ENCODE results near the gene CEBPZOS.

CEBPZOS gene

DNA sequence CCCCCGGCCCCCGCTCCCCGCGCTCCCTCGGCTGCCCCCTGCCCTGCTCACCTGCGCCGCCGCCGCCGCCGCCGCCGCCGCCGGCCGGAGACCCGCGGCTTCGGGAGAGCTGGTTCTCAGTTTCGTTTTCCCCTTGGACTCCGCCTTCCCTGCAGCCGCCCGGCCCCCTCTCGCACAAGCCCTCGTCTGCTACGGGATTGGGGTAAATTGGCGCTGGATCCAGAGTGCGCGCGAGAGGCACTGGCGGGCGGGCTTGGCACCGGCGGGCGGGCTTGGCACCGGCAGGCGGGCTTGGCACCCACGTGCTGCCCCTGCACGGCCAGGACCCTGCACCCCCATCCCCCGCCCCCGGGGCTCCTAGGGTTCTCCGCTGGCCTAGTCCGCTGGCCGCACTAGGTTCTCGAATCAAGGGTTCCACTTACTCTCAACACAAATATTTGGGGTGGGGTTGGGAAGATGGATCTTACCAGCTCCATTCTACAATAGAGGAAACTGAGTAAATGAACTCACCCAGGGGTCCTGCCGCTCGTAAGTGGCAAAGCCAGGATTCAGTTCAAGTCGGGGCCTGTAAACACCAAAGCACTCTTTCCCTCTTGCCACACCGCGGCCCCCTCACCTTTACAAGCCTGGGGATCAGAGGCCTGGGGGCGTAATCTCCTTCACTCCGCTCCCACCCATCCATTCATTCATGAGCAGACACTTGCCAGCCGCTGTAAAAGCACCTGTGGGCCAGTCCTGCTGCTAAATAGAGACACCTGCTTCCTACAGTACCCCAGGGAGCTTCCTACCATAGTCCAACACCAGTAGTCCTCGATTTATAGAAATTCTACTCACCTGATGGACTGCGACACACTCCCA lies 39.2 kb upstream of the CEBPZOS start, which contains the start of gene EIF2AK2:
Gene EIF2AK2, minus strand, starts transcription at position 124 of the 858 bp plus-strand sequence. CDS start 9,174 bp downstream, outside the sequence.
- H3K9me3 ChIP-seq (ENCODE audit: control extremely low read depth in 1 of 5, control insufficient read depth in 4 of 5, insufficient read depth in 2 of 5, low read depth in 1 of 5, low read length in 4 of 5), result no peaks in the 10 kb centered on the region
- ChIA-PET CTCF (interaction anchor here (0.7 to 2.5 kb wide), 6 partner anchors 9 to 106 kb away, joined by 3 to 18 read pairs (median 4); no protein-coding TSS in a partner anchor), POLR2A (interaction anchor here (0.6 kb wide), 1 partner anchor 45 kb away, joined by 3 read pairs; no protein-coding TSS in a partner anchor)
- 13% methylated on average over 24 of the region's 55 CpGs for WGBS (ENCODE audit: insufficient coverage)
- peaks cover 3 to 12% (median 7%) of the 10 kb centered on the region in 4 experiments for H3K36me3 ChIP-seq (ENCODE audit: control insufficient read depth in 4 of 4, insufficient read depth in 4 of 4, low read length in 3 of 4)
- peak; percentile 87 to 94 (median 94) for DNase-seq
- peak within 1 kb of the TSS; percentile 86 to 88 for H3K27ac ChIP-seq (ENCODE audit: insufficient read depth in 1 of 2, low read depth in 1 of 2, low read length in 2 of 2, poor library complexity in 1 of 2, severe bottlenecking in 2 of 2)
- peak within 1 kb of the TSS; percentile 62 to 94 (median 84) for H3K4me3 ChIP-seq (ENCODE audit: control insufficient read depth in 1 of 7, extremely low read depth in 1 of 7, insufficient read depth in 4 of 7, low read depth in 2 of 7, low read length in 6 of 7)
- no peaks in the 10 kb centered on the region for H3K27me3 ChIP-seq (replicated peaks in 2 of 5; ENCODE audit: control insufficient read depth in 4 of 5, insufficient read depth in 5 of 5, low read length in 4 of 5)
- H3K4me1 ChIP-seq (ENCODE audit: control extremely low read depth in 1 of 4, control insufficient read depth in 4 of 4, insufficient read depth in 4 of 4, low read length in 3 of 4), result peaks cover 3 to 22% (median 20%) of the 10 kb centered on the region in 4 experiments

DNA sequence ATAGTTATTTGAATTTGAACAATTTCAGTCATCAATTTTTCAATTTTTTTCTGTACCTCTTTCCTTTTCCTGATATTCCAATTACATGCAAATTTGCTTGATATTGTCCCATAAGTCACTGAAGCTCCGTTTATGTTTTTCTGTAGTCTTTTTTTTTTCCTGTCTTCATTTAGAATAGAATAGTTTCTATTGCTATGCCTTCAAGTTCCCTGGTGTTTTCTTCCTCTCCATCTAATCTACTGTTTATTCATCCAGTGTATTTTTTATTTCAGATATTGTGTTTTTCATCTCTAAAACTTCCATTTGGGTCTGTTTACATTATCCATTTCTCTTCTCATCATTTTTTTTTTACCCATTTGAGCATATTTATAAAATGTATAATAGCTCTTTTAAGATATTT lies 31.5 kb upstream of the CEBPZOS start:
- ChIA-PET CTCF (interaction anchor here (1.1 kb wide), 1 partner anchor 16 kb away, joined by 4 read pairs; no protein-coding TSS in a partner anchor), POLR2A (no interaction called here)
- H3K4me1 ChIP-seq (ENCODE audit: control extremely low read depth in 1 of 4, control insufficient read depth in 4 of 4, insufficient read depth in 4 of 4, low read length in 3 of 4), result no peaks in the 10 kb centered on the region
- no peaks in the 10 kb centered on the region for H3K27me3 ChIP-seq (replicated peaks in 2 of 5; ENCODE audit: control insufficient read depth in 4 of 5, insufficient read depth in 5 of 5, low read length in 4 of 5)
- WGBS (ENCODE audit: insufficient coverage), result no CpG with 5 or more reads among the region's 1 CpG
- no peak overlapping the region for H3K27ac ChIP-seq (ENCODE audit: insufficient read depth in 1 of 2, low read depth in 1 of 2, low read length in 2 of 2, poor library complexity in 1 of 2, severe bottlenecking in 2 of 2)
- H3K9me3 ChIP-seq (ENCODE audit: control extremely low read depth in 1 of 5, control insufficient read depth in 4 of 5, insufficient read depth in 2 of 5, low read depth in 1 of 5, low read length in 4 of 5), result peaks cover 0 to 4% (median 2%) of the 10 kb centered on the region in 5 experiments
- no peaks in the 10 kb centered on the region for H3K36me3 ChIP-seq (ENCODE audit: control insufficient read depth in 4 of 4, insufficient read depth in 4 of 4, low read length in 3 of 4)
- DNase-seq, result no peak
- H3K4me3 ChIP-seq (ENCODE audit: control insufficient read depth in 1 of 7, extremely low read depth in 1 of 7, insufficient read depth in 4 of 7, low read depth in 2 of 7, low read length in 6 of 7), result no peak overlapping the region

DNA sequence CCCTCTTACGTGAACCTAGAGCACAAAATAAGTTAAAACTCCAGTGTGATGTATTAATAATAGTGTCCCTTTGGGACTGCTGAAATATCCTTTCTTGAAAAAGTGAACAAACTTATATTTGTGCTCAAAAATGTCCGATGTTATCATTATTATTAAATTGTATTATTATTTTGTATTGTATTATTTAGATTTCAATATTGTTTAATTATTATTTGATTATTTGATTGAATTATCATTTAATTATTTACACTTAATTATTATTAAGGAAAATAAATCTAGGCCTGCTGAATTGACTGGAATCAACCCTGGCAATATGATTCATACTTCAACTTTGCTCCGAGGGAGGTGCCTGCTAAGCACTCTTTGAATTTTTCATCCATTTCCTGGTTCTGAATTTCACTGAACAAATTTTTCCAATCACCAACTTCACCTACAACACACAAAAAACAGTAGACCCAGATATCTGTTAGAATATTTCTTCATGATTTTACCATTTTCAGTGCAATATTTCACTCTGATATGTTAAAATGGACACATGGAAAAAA lies 28.6 kb upstream of the CEBPZOS start:
- POLR2A ChIA-PET, result no interaction called here

DNA sequence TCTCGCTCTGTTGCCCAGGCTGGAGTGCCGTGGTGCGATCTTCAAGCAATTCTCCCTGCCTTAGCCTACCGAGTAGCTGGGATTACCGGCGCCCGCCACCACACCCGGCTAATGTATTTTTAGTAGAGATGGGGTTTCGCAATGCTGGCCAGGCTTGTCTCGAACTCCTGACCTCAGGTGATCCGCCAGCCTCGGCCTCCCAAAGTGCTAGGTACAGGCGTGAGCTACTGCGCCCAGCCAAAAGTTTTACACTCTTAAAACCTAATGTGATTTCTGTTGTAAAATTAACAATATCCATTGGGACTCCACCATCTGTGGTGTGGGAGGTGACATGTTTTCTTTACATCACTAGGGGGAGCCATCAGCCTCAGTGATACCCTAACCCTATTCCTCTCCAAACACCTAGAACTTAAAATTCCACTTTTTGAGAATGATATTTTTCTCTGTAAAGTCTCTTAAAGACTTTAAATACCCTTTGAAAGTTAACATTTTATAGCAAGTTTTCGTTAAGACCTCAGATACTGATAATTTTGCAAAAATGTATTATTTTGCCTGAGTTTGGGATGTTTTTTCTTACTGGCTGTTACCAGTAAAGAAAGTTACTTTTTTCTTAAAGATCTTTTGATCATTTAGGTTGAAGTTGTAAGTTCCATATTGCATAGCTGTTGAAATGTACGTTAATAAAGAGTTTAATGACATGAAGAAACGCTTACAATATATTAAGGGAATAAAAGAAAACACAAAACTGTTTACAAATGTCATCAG lies 27.9 kb upstream of the CEBPZOS start:
- WGBS (ENCODE audit: insufficient coverage), result 78% methylated on average over 5 of the region's 17 CpGs
- Histone ChIP-seq H3K27me3 (replicated peaks in 2 of 5; ENCODE audit: control insufficient read depth in 4 of 5, insufficient read depth in 5 of 5, low read length in 4 of 5) (no peaks in the 10 kb centered on the region), H3K9me3 (ENCODE audit: control extremely low read depth in 1 of 5, control insufficient read depth in 4 of 5, insufficient read depth in 2 of 5, low read depth in 1 of 5, low read length in 4 of 5) (peaks cover 0 to 4% (median 2%) of the 10 kb centered on the region in 5 experiments), H3K4me1 (ENCODE audit: control extremely low read depth in 1 of 4, control insufficient read depth in 4 of 4, insufficient read depth in 4 of 4, low read length in 3 of 4) (no peaks in the 10 kb centered on the region), H3K4me3 (ENCODE audit: control insufficient read depth in 1 of 7, extremely low read depth in 1 of 7, insufficient read depth in 4 of 7, low read depth in 2 of 7, low read length in 6 of 7) (no peak overlapping the region), H3K36me3 (ENCODE audit: control insufficient read depth in 4 of 4, insufficient read depth in 4 of 4, low read length in 3 of 4) (no peaks in the 10 kb centered on the region), H3K27ac (ENCODE audit: insufficient read depth in 1 of 2, low read depth in 1 of 2, low read length in 2 of 2, poor library complexity in 1 of 2, severe bottlenecking in 2 of 2) (no peak overlapping the region)
- peak in 2 of 3 donors; percentile 59 to 62 for DNase-seq
- CTCF ChIA-PET, result interaction anchor here (0.7 to 2.4 kb wide), 16 partner anchors 8 to 63 kb away, joined by 3 to 18 read pairs (median 4); partner anchors contain the start of genes CEBPZ, EIF2AK2 and NDUFAF7
- POLR2A ChIA-PET, result no interaction called here

More for the DNA sequence above, 28.6 kb upstream of the CEBPZOS start:
- no peaks in the 10 kb centered on the region for H3K27me3 ChIP-seq (replicated peaks in 2 of 5; ENCODE audit: control insufficient read depth in 4 of 5, insufficient read depth in 5 of 5, low read length in 4 of 5)
- H3K27ac ChIP-seq (ENCODE audit: insufficient read depth in 1 of 2, low read depth in 1 of 2, low read length in 2 of 2, poor library complexity in 1 of 2, severe bottlenecking in 2 of 2), result no peak overlapping the region
- no peaks in the 10 kb centered on the region for H3K36me3 ChIP-seq (ENCODE audit: control insufficient read depth in 4 of 4, insufficient read depth in 4 of 4, low read length in 3 of 4)
- H3K9me3 ChIP-seq (ENCODE audit: control extremely low read depth in 1 of 5, control insufficient read depth in 4 of 5, insufficient read depth in 2 of 5, low read depth in 1 of 5, low read length in 4 of 5), result peaks cover 0 to 4% (median 2%) of the 10 kb centered on the region in 5 experiments
- CTCF ChIA-PET, result interaction anchor here (0.8 to 2.4 kb wide), 8 partner anchors 10 to 33 kb away, joined by 3 to 18 read pairs (median 6); partner anchors contain the start of gene EIF2AK2
- DNase-seq, result no peak
- H3K4me3 ChIP-seq (ENCODE audit: control insufficient read depth in 1 of 7, extremely low read depth in 1 of 7, insufficient read depth in 4 of 7, low read depth in 2 of 7, low read length in 6 of 7), result no peak overlapping the region
- H3K4me1 ChIP-seq (ENCODE audit: control extremely low read depth in 1 of 4, control insufficient read depth in 4 of 4, insufficient read depth in 4 of 4, low read length in 3 of 4), result no peaks in the 10 kb centered on the region
- WGBS (ENCODE audit: insufficient coverage), result 100% methylated on average over 1 of the region's 3 CpGs

DNA sequence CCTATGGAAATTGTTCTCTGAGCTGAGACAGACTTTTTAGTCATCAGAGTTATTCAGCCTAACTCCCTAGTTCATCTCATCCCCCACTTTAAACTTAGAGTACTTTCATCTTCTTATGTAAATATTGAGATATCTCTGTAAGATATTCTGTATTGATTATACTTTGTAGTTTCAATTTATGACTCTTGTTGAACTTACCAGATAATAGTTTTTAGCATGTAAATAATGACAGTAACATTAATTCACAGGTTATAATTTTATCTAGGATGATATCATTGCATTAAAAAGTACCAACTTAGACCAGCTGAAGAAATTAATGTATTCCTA lies 24.7 kb upstream of the CEBPZOS start:
- Histone ChIP-seq H3K36me3 (ENCODE audit: control insufficient read depth in 4 of 4, insufficient read depth in 4 of 4, low read length in 3 of 4) (no peaks in the 10 kb centered on the region), H3K4me1 (ENCODE audit: control extremely low read depth in 1 of 4, control insufficient read depth in 4 of 4, insufficient read depth in 4 of 4, low read length in 3 of 4) (no peaks in the 10 kb centered on the region), H3K27ac (ENCODE audit: insufficient read depth in 1 of 2, low read depth in 1 of 2, low read length in 2 of 2, poor library complexity in 1 of 2, severe bottlenecking in 2 of 2) (no peak overlapping the region), H3K9me3 (ENCODE audit: control extremely low read depth in 1 of 5, control insufficient read depth in 4 of 5, insufficient read depth in 2 of 5, low read depth in 1 of 5, low read length in 4 of 5) (no peaks in the 10 kb centered on the region), H3K27me3 (replicated peaks in 2 of 5; ENCODE audit: control insufficient read depth in 4 of 5, insufficient read depth in 5 of 5, low read length in 4 of 5) (no peaks in the 10 kb centered on the region), H3K4me3 (ENCODE audit: control insufficient read depth in 1 of 7, extremely low read depth in 1 of 7, insufficient read depth in 4 of 7, low read depth in 2 of 7, low read length in 6 of 7) (no peak overlapping the region)
- ChIA-PET POLR2A (no interaction called here), CTCF (interaction anchor here (0.9 to 1.3 kb wide), 4 partner anchors 10 to 63 kb away, joined by 3 to 4 read pairs (median 3); no protein-coding TSS in a partner anchor)
- DNase-seq, result no peak

DNA sequence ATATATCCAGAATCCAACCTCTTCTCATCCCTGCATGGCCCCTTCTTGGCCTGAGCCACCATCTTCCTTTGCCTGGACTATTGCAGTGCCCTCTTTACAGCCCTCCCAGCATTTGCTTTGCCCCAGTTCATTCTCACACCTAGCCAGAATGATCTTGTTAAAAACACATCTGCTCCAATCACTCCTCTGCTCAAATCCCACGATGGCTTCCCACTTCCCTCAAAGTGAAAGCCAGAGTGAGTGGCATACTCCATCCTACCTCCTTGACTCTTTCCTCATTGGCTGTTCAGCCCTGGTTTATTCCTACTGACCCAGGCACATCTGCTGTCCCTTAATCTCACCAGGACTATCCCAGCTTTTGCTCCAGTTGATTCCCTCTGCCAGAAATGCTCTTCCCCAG lies 22.6 kb upstream of the CEBPZOS start:
- H3K4me3 ChIP-seq (ENCODE audit: control insufficient read depth in 1 of 7, extremely low read depth in 1 of 7, insufficient read depth in 4 of 7, low read depth in 2 of 7, low read length in 6 of 7), result no peak overlapping the region
- DNase-seq, result no peak
- H3K27ac ChIP-seq (ENCODE audit: insufficient read depth in 1 of 2, low read depth in 1 of 2, low read length in 2 of 2, poor library complexity in 1 of 2, severe bottlenecking in 2 of 2), result no peak overlapping the region
- ChIA-PET POLR2A (no interaction called here), CTCF (no interaction called here)
- H3K27me3 ChIP-seq (replicated peaks in 2 of 5; ENCODE audit: control insufficient read depth in 4 of 5, insufficient read depth in 5 of 5, low read length in 4 of 5), result no peaks in the 10 kb centered on the region
- 100% methylated on average over 1 of the region's 1 CpG for WGBS (ENCODE audit: insufficient coverage)
- H3K36me3 ChIP-seq (ENCODE audit: control insufficient read depth in 4 of 4, insufficient read depth in 4 of 4, low read length in 3 of 4), result no peaks in the 10 kb centered on the region
- H3K4me1 ChIP-seq (ENCODE audit: control extremely low read depth in 1 of 4, control insufficient read depth in 4 of 4, insufficient read depth in 4 of 4, low read length in 3 of 4), result no peaks in the 10 kb centered on the region
- no peaks in the 10 kb centered on the region for H3K9me3 ChIP-seq (ENCODE audit: control extremely low read depth in 1 of 5, control insufficient read depth in 4 of 5, insufficient read depth in 2 of 5, low read depth in 1 of 5, low read length in 4 of 5)
